Measurements from ENCODE around the gene BSN.

Gene BSN

DNA sequence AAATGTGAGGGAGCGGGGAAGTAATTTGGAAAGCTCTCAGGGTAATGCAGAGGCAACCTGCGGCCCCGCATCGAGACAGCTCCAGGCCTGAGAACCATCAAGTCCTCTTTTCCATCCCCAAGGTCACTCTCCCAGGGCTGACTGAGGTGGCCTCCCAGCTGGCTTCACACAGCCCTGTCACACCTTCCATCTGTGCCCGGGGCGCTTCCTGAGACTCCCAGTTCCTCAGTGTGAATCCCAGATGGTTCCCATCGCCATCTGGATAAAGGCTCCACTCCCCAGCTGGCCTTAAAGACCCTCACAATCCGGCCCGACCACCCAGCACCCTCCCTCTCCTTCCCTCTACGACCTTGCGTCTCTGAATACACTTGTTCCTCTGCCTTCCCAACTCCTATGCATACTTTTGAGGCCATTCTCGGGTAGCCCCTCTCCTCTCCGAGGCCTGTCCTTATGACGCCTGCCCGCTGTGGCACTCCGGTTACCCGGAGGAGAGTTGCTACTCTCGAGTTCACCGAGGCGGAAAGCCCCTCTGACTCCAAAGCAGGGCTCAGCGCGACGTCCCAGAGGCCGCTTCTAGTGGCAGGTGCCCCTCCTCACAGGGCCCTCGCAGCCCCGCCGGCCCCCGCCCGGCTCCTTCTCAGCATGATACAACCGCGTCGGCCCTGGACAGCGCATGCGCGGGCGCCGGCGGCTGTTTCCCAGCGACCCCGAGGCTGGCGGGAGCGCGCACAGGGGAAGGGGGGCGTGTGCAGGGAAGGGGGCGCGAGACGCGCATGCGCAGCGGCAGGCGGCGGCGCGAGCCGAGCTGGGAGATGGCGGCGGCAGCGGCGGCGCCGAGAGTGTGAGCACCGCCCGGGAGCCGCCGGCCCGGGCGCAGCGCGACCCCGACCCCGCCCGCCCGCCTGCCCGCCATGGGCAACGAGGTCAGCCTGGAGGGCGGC is at the start of gene BSN:
BSN (plus strand) TSS at position 786 of the 941 bp plus-strand sequence; CDS start at position 912, 126 bp downstream.
- no peaks in the 10 kb centered on the region for H3K9me3 Mint-ChIP-seq
- peaks cover 12% of the 10 kb centered on the region for H3K4me1 Mint-ChIP-seq
- H3K36me3 Mint-ChIP-seq = no peaks in the 10 kb centered on the region
- peak within 1 kb of the TSS; percentile 85 for H3K4me3 Mint-ChIP-seq
- peaks cover 84% of the 10 kb centered on the region for H3K27me3 Mint-ChIP-seq
- peak; percentile 90 for ATAC-seq
- peak within 1 kb of the TSS; percentile 13 for H3K27ac Mint-ChIP-seq

DNA sequence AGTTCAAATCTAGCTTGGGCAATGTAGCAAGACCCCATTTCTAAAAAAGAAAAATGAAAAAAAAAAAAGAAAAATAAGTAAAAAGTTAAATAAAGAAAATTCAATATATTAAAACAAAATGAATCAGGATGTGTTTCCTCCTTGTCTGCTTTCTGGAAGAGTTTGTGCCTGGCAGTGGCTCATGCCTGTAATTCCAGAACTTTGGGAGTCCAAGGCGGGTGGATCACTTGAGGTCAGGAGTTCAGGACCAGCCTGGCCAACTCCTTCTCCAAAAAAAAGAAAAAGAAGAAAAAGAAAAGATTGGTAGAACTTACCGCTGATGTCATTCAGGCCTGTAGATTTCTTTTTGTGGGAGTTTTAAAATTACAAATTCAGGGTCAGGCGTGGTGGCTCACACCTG is 47.4 kb upstream of the BSN start:
- peaks cover 9% of the 10 kb centered on the region for H3K4me1 Mint-ChIP-seq
- no peak overlapping the region for H3K27ac Mint-ChIP-seq
- H3K9me3 Mint-ChIP-seq = no peaks in the 10 kb centered on the region
- no peak overlapping the region for H3K4me3 Mint-ChIP-seq
- no peaks in the 10 kb centered on the region for H3K27me3 Mint-ChIP-seq
- peaks cover 29% of the 10 kb centered on the region for H3K36me3 Mint-ChIP-seq
- ATAC-seq = no peak

- Mint-ChIP-seq H3K36me3 (peaks cover 25% of the 10 kb centered on the region), H3K27me3 (no peaks in the 10 kb centered on the region), H3K4me3 (no peak overlapping the region), H3K9me3 (no peaks in the 10 kb centered on the region), H3K4me1 (peaks cover 9% of the 10 kb centered on the region), H3K27ac (no peak overlapping the region)
- ATAC-seq = no peak
These were observed 45.2 kb upstream of the BSN start for GRCh38 chr3:49509028-49509561.

GRCh38 chr3:49511639-49512038 is 42.6 kb upstream of the BSN start:
- peaks cover 43% of the 10 kb centered on the region for H3K36me3 Mint-ChIP-seq
- peaks cover 9% of the 10 kb centered on the region for H3K4me1 Mint-ChIP-seq
- H3K4me3 Mint-ChIP-seq = no peak overlapping the region
- no peaks in the 10 kb centered on the region for H3K27me3 Mint-ChIP-seq
- ATAC-seq = no peak
- no peaks in the 10 kb centered on the region for H3K9me3 Mint-ChIP-seq
- H3K27ac Mint-ChIP-seq = no peak overlapping the region

- no peak for ATAC-seq
- Mint-ChIP-seq H3K27me3 (no peaks in the 10 kb centered on the region), H3K4me1 (peaks cover 8% of the 10 kb centered on the region), H3K9me3 (no peaks in the 10 kb centered on the region), H3K4me3 (no peak overlapping the region), H3K36me3 (peaks cover 47% of the 10 kb centered on the region), H3K27ac (no peak overlapping the region)
These were observed 41.4 kb upstream of the BSN start for GRCh38 chr3:49512781-49513355.

DNA sequence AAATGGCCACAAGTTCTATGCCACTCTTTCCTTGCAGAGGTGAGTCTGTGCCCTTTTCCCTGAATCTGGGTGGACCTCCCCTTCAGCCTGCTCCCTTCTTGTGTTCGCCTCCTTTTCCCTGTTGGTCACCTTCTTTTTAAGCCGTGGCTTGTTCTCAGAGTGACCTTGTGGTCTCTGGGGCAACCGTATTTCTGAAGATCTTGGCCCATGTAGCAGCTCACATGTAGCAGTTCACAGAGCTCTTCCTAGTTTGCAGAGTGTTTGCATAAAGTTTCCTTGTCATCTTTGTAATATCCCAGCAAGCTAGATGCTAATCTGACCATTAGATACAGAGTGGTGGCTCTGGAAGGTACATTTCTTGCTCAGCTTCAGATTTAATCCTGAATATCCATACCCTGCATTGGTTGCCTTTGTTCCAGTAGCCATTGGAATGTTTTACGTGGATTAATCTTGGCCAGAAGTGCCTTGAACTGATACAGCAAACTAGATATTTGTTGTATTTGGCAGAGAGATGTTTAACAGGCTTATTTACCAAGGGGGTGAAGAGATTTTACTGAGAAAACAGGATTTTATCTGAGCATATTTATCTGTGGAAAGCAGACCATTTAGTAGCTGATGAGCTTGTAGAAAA is 40.7 kb upstream of the BSN start:
- no peak overlapping the region for H3K27ac Mint-ChIP-seq
- H3K36me3 Mint-ChIP-seq = peaks cover 48% of the 10 kb centered on the region
- no peaks in the 10 kb centered on the region for H3K27me3 Mint-ChIP-seq
- ATAC-seq = no peak
- no peaks in the 10 kb centered on the region for H3K9me3 Mint-ChIP-seq
- no peak overlapping the region for H3K4me3 Mint-ChIP-seq
- peaks cover 5% of the 10 kb centered on the region for H3K4me1 Mint-ChIP-seq

DNA sequence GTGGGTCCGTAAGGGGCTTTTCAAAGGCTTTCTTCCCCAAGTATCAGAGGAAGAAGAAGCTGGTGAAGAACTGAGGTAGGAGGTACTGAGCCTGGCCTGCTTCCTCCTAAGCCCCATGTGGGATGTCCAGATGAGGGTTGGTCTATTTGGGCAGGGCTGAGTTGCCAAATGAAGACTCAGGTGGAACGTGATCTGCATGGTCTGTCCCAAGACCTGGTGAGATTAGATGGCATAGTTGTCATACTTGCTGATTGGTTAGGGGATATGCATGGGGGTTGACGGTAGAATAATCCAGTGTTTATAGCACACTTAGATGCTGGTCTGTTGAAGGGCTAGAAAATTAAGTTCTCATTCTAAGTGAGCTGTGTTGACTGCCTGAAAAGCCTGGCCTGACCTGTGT is 36.3 kb upstream of the BSN start:
- H3K4me3 Mint-ChIP-seq = no peak overlapping the region
- H3K27me3 Mint-ChIP-seq = no peaks in the 10 kb centered on the region
- H3K4me1 Mint-ChIP-seq = peaks cover 22% of the 10 kb centered on the region
- no peak overlapping the region for H3K27ac Mint-ChIP-seq
- H3K36me3 Mint-ChIP-seq = peaks cover 58% of the 10 kb centered on the region
- H3K9me3 Mint-ChIP-seq = no peaks in the 10 kb centered on the region
- ATAC-seq = no peak

DNA sequence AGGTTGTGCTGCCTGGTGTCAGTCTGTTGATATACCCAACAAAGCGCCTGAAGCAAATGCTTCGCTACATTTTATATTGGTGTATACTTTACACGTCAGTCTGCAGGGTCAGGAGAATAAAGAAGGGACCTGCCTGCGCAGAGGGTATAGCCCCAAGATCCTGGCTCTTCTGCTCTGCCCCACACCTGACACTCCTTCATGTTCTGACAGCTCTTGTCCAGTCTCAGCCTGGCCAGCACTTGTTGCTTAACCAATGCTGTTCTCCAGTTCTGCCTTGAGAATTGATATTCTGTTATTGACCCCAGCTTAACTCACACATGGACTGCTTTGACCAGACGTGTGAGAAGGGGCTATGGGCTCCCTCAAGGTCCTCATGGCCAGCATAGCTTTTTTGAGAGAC is 35.8 kb upstream of the BSN start:
- Mint-ChIP-seq H3K27me3 (no peaks in the 10 kb centered on the region), H3K27ac (no peak overlapping the region), H3K9me3 (no peaks in the 10 kb centered on the region), H3K4me1 (peaks cover 24% of the 10 kb centered on the region), H3K36me3 (peaks cover 53% of the 10 kb centered on the region), H3K4me3 (no peak overlapping the region)
- ATAC-seq = no peak

- no peak for ATAC-seq
- peaks cover 45% of the 10 kb centered on the region for H3K36me3 Mint-ChIP-seq
- no peak overlapping the region for H3K4me3 Mint-ChIP-seq
- H3K9me3 Mint-ChIP-seq = no peaks in the 10 kb centered on the region
- no peak overlapping the region for H3K27ac Mint-ChIP-seq
- H3K27me3 Mint-ChIP-seq = no peaks in the 10 kb centered on the region
- H3K4me1 Mint-ChIP-seq = peaks cover 33% of the 10 kb centered on the region
These were observed 35.0 kb upstream of the BSN start for GRCh38 chr3:49519296-49519695.

- H3K36me3 Mint-ChIP-seq = peaks cover 42% of the 10 kb centered on the region
- ATAC-seq = no peak
- no peak overlapping the region for H3K4me3 Mint-ChIP-seq
- H3K27ac Mint-ChIP-seq = no peak overlapping the region
- no peaks in the 10 kb centered on the region for H3K9me3 Mint-ChIP-seq
- H3K4me1 Mint-ChIP-seq = peaks cover 33% of the 10 kb centered on the region
- H3K27me3 Mint-ChIP-seq = no peaks in the 10 kb centered on the region
These were observed 34.3 kb upstream of the BSN start for GRCh38 chr3:49519916-49520385.

GRCh38 chr3:49523756-49524747 is 30.2 kb upstream of the BSN start:
- no peak overlapping the region for H3K27ac Mint-ChIP-seq
- peaks cover 31% of the 10 kb centered on the region for H3K4me1 Mint-ChIP-seq
- H3K36me3 Mint-ChIP-seq = peaks cover 15% of the 10 kb centered on the region
- H3K9me3 Mint-ChIP-seq = no peaks in the 10 kb centered on the region
- H3K4me3 Mint-ChIP-seq = no peak overlapping the region
- H3K27me3 Mint-ChIP-seq = no peaks in the 10 kb centered on the region
- ATAC-seq = no peak

GRCh38 chr3:49529567-49529966 is 24.7 kb upstream of the BSN start:
- H3K4me1 Mint-ChIP-seq = peaks cover 22% of the 10 kb centered on the region
- no peaks in the 10 kb centered on the region for H3K9me3 Mint-ChIP-seq
- H3K27ac Mint-ChIP-seq = peak overlapping the region; percentile 19
- H3K4me3 Mint-ChIP-seq = no peak overlapping the region
- peaks cover 38% of the 10 kb centered on the region for H3K36me3 Mint-ChIP-seq
- H3K27me3 Mint-ChIP-seq = no peaks in the 10 kb centered on the region
- peak; percentile 45 for ATAC-seq

GRCh38 chr3:49530231-49530630 is 24.0 kb upstream of the BSN start:
- H3K27ac Mint-ChIP-seq = peak overlapping the region; percentile 19
- H3K36me3 Mint-ChIP-seq = peaks cover 38% of the 10 kb centered on the region
- peaks cover 22% of the 10 kb centered on the region for H3K4me1 Mint-ChIP-seq
- no peak for ATAC-seq
- no peaks in the 10 kb centered on the region for H3K27me3 Mint-ChIP-seq
- H3K4me3 Mint-ChIP-seq = no peak overlapping the region
- no peaks in the 10 kb centered on the region for H3K9me3 Mint-ChIP-seq

GRCh38 chr3:49530701-49531100 is 23.6 kb upstream of the BSN start:
- no peak overlapping the region for H3K4me3 Mint-ChIP-seq
- peaks cover 22% of the 10 kb centered on the region for H3K4me1 Mint-ChIP-seq
- ATAC-seq = no peak
- H3K27ac Mint-ChIP-seq = no peak overlapping the region
- H3K9me3 Mint-ChIP-seq = no peaks in the 10 kb centered on the region
- H3K27me3 Mint-ChIP-seq = no peaks in the 10 kb centered on the region
- H3K36me3 Mint-ChIP-seq = peaks cover 38% of the 10 kb centered on the region
